Esophagus squamous epithelium (tissue), 4 donors: ENCODE measurements around the gene MAP3K12.

Experiments
- CTCF ChIP-seq, 6 experiments: fragments of 450-650 bp in 4 of 6; fragments of 200-600 bp in 2 of 6; sonication (generic) in 2 of 6; IDR thresholded peaks; one replicate each; pipeline ENCODE4 v1.5.1; 2016 to 2019; ENCODE audit warnings: antibody characterized with exemption in 6 of 6, mild to moderate bottlenecking in 4 of 6, moderate library complexity in 4 of 6
- POLR2A ChIP-seq, 4 donors: fragments of 450-650 bp; IDR thresholded peaks; one replicate each; pipeline ENCODE4 v1.6.1; 2017; ENCODE audit warnings: antibody characterized with exemption in 4 of 4, mild to moderate bottlenecking in 4 of 4, moderate library complexity in 3 of 4

- TF ChIP-seq CTCF (IDR thresholded peaks at IDR 0.05) = no peak
- TF ChIP-seq POLR2A (IDR thresholded peaks at IDR 0.05) = no peak
These were observed 5.8 kb upstream of the MAP3K12 start for GRCh38 chr12:53505086-53505485.
